ENCODE data around the gene FSIP2.

FSIP2 gene

DNA sequence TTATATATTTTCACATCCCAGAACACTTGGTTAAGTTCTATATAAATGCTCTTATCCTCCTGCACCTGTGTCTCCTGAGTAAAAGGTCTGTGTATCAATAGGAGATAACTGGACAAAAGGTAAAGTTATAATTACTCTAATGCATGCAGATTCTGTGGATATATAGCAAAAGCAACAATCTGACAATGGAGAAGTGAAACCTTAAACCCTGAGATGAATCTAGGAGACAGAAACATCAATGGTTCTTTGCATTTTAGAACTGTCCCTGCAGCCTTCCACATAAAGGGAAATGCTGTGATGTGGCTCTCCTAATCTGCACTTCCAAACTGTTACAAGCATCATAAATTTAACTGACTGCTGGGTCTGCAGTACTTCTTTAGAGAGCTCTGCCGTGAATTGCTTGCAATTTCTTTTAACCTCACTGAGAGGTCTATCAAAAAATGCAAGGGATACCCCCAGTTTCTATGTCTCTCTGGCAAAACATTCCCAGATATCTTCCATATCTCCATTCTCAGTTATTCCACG lies 42.8 kb upstream of the FSIP2 start:
- no peak for TF ChIP-seq OSR1 (CRISPR knock-in tag; IDR thresholded peaks at IDR 0.05)
- no peak for TF ChIP-seq BACH2 (CRISPR knock-in tag; IDR thresholded peaks at IDR 0.05; ENCODE audit: borderline replicate concordance)
- TF ChIP-seq ZFP30 (CRISPR knock-in tag; IDR thresholded peaks at IDR 0.05), result no peak
- TF ChIP-seq ZNF565 (CRISPR knock-in tag; conservative IDR thresholded peaks at IDR 0.05; ENCODE audit: low read depth), result no peak
- TF ChIP-seq, protein P1, sequence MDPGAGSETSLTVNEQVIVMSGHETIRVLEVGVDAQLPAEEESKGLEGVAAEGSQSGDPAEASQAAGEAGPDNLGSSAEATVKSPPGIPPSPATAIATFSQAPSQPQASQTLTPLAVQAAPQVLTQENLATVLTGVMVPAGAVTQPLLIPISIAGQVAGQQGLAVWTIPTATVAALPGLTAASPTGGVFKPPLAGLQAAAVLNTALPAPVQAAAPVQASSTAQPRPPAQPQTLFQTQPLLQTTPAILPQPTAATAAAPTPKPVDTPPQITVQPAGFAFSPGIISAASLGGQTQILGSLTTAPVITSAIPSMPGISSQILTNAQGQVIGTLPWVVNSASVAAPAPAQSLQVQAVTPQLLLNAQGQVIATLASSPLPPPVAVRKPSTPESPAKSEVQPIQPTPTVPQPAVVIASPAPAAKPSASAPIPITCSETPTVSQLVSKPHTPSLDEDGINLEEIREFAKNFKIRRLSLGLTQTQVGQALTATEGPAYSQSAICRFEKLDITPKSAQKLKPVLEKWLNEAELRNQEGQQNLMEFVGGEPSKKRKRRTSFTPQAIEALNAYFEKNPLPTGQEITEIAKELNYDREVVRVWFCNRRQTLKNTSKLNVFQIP (CRISPR knock-in tag; IDR thresholded peaks at IDR 0.05; ENCODE audit: borderline replicate concordance, low read depth), result no peak
- no peak for TF ChIP-seq ESRRG (CRISPR knock-in tag; IDR thresholded peaks at IDR 0.05)
- TF ChIP-seq SNAI2 (CRISPR knock-in tag; IDR thresholded peaks at IDR 0.05), result no peak
- TF ChIP-seq TOX (CRISPR knock-in tag; IDR thresholded peaks at IDR 0.05; ENCODE audit: borderline replicate concordance), result no peak
- TF ChIP-seq, protein P2, sequence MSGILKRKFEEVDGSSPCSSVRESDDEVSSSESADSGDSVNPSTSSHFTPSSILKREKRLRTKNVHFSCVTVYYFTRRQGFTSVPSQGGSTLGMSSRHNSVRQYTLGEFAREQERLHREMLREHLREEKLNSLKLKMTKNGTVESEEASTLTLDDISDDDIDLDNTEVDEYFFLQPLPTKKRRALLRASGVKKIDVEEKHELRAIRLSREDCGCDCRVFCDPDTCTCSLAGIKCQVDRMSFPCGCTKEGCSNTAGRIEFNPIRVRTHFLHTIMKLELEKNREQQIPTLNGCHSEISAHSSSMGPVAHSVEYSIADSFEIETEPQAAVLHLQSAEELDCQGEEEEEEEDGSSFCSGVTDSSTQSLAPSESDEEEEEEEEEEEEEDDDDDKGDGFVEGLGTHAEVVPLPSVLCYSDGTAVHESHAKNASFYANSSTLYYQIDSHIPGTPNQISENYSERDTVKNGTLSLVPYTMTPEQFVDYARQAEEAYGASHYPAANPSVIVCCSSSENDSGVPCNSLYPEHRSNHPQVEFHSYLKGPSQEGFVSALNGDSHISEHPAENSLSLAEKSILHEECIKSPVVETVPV (CRISPR knock-in tag; IDR thresholded peaks at IDR 0.05), result no peak
- TF ChIP-seq ARNTL (CRISPR knock-in tag; IDR thresholded peaks at IDR 0.05; ENCODE audit: borderline replicate concordance, low read depth), result no peak
- no peak for TF ChIP-seq RARB (CRISPR knock-in tag; IDR thresholded peaks at IDR 0.05)
- TF ChIP-seq ZNF8 (CRISPR knock-in tag; IDR thresholded peaks at IDR 0.05), result no peak
- no peak for TF ChIP-seq PPARA (CRISPR knock-in tag; IDR thresholded peaks at IDR 0.05; ENCODE audit: borderline replicate concordance)
- TF ChIP-seq, protein P3, sequence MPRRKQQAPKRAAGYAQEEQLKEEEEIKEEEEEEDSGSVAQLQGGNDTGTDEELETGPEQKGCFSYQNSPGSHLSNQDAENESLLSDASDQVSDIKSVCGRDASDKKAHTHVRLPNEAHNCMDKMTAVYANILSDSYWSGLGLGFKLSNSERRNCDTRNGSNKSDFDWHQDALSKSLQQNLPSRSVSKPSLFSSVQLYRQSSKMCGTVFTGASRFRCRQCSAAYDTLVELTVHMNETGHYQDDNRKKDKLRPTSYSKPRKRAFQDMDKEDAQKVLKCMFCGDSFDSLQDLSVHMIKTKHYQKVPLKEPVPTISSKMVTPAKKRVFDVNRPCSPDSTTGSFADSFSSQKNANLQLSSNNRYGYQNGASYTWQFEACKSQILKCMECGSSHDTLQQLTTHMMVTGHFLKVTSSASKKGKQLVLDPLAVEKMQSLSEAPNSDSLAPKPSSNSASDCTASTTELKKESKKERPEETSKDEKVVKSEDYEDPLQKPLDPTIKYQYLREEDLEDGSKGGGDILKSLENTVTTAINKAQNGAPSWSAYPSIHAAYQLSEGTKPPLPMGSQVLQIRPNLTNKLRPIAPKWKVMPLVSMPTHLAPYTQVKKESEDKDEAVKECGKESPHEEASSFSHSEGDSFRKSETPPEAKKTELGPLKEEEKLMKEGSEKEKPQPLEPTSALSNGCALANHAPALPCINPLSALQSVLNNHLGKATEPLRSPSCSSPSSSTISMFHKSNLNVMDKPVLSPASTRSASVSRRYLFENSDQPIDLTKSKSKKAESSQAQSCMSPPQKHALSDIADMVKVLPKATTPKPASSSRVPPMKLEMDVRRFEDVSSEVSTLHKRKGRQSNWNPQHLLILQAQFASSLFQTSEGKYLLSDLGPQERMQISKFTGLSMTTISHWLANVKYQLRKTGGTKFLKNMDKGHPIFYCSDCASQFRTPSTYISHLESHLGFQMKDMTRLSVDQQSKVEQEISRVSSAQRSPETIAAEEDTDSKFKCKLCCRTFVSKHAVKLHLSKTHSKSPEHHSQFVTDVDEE (CRISPR knock-in tag; IDR thresholded peaks at IDR 0.05), result no peak
- no peak for TF ChIP-seq ZFP3 (CRISPR knock-in tag; IDR thresholded peaks at IDR 0.05)
- TF ChIP-seq CSDC2 (CRISPR knock-in tag; IDR thresholded peaks at IDR 0.05), result no peak
- no peak for TF ChIP-seq ZNF70 (CRISPR knock-in tag; IDR thresholded peaks at IDR 0.05)
- TF ChIP-seq, protein P4, sequence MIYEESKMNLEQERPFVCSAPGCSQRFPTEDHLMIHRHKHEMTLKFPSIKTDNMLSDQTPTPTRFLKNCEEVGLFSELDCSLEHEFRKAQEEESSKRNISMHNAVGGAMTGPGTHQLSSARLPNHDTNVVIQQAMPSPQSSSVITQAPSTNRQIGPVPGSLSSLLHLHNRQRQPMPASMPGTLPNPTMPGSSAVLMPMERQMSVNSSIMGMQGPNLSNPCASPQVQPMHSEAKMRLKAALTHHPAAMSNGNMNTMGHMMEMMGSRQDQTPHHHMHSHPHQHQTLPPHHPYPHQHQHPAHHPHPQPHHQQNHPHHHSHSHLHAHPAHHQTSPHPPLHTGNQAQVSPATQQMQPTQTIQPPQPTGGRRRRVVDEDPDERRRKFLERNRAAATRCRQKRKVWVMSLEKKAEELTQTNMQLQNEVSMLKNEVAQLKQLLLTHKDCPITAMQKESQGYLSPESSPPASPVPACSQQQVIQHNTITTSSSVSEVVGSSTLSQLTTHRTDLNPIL (CRISPR knock-in tag; IDR thresholded peaks at IDR 0.05; ENCODE audit: low read depth), result no peak
- TF ChIP-seq ZC3H10 (CRISPR knock-in tag; IDR thresholded peaks at IDR 0.05), result no peak
- no peak for ATAC-seq

DNA sequence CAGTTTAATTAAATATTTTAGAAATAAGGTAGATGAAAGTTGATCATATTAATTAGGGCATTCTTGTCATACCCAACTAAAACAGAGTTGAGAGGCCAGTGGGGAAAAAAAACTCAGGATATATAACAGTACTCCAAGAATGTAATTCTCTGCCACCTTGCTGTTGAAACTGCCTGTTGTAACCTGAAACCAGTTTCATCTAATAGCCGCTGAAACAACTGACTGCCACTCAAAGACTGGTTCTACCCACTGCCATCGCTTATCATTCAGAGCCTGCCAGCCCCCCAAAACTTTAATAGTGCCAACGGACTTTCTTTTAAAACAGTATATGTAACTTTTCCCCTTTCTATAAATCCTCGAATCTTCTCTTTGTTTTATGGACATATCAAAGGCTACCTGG lies 37.7 kb upstream of the FSIP2 start:
- no peak for ATAC-seq
- TF ChIP-seq ISL1 (CRISPR knock-in tag; IDR thresholded peaks at IDR 0.05) (no peak), ESRRG (CRISPR knock-in tag; IDR thresholded peaks at IDR 0.05) (no peak), ZNF565 (CRISPR knock-in tag; conservative IDR thresholded peaks at IDR 0.05; ENCODE audit: low read depth) (no peak), SNAI2 (CRISPR knock-in tag; IDR thresholded peaks at IDR 0.05) (no peak), ARNTL (CRISPR knock-in tag; IDR thresholded peaks at IDR 0.05; ENCODE audit: borderline replicate concordance, low read depth) (no peak), ZC3H10 (CRISPR knock-in tag; IDR thresholded peaks at IDR 0.05) (no peak), ZNF8 (CRISPR knock-in tag; IDR thresholded peaks at IDR 0.05) (no peak), TOX (CRISPR knock-in tag; IDR thresholded peaks at IDR 0.05; ENCODE audit: borderline replicate concordance) (no peak), PPARA (CRISPR knock-in tag; IDR thresholded peaks at IDR 0.05; ENCODE audit: borderline replicate concordance) (no peak), OSR1 (CRISPR knock-in tag; IDR thresholded peaks at IDR 0.05) (no peak), RARB (CRISPR knock-in tag; IDR thresholded peaks at IDR 0.05) (no peak), BACH2 (CRISPR knock-in tag; IDR thresholded peaks at IDR 0.05; ENCODE audit: borderline replicate concordance) (no peak)
- TF ChIP-seq, protein P4 (CRISPR knock-in tag; IDR thresholded peaks at IDR 0.05; ENCODE audit: low read depth), result no peak
- TF ChIP-seq, protein P5, sequence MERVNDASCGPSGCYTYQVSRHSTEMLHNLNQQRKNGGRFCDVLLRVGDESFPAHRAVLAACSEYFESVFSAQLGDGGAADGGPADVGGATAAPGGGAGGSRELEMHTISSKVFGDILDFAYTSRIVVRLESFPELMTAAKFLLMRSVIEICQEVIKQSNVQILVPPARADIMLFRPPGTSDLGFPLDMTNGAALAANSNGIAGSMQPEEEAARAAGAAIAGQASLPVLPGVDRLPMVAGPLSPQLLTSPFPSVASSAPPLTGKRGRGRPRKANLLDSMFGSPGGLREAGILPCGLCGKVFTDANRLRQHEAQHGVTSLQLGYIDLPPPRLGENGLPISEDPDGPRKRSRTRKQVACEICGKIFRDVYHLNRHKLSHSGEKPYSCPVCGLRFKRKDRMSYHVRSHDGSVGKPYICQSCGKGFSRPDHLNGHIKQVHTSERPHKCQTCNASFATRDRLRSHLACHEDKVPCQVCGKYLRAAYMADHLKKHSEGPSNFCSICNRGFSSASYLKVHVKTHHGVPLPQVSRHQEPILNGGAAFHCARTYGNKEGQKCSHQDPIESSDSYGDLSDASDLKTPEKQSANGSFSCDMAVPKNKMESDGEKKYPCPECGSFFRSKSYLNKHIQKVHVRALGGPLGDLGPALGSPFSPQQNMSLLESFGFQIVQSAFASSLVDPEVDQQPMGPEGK (CRISPR knock-in tag; IDR thresholded peaks at IDR 0.05; ENCODE audit: borderline replicate concordance), result no peak
- TF ChIP-seq, protein P2 (CRISPR knock-in tag; IDR thresholded peaks at IDR 0.05), result no peak
